DOHH2 (cell line): ENCODE results near the gene ZNF787.

Source experiments
- CTCF ChIP-seq: fragments of 200-600 bp; sonication (generic); IDR thresholded peaks from one replicate; pipeline ENCODE4 v1.5.1; 2014; ENCODE audit warnings: antibody characterized with exemption, mild to moderate bottlenecking, low read depth, low read length; ENCODE audit not compliant: poor library complexity, severe bottlenecking
- EZH2phosphoT487 ChIP-seq: fragments of 200-600 bp; sonication (generic); IDR thresholded peaks from 2 replicates; pipeline ENCODE4 v1.6.1; 2017; ENCODE audit warnings: borderline replicate concordance, mild to moderate bottlenecking, antibody characterized with exemption, low read length, moderate library complexity, mixed read lengths

- TF ChIP-seq CTCF: no peak
- TF ChIP-seq EZH2phosphoT487: no peak
These were observed 30.0 kb downstream of the ZNF787 start for GRCh38 chr19:56091066-56091490.
